ENCODE data around the gene SMAP2.
"Not testable (repeated sequence)": the region's sequence is repeated elsewhere in the genome, so short reads cannot be mapped to it uniquely, and the experiment has no call there.

SMAP2 gene

DNA sequence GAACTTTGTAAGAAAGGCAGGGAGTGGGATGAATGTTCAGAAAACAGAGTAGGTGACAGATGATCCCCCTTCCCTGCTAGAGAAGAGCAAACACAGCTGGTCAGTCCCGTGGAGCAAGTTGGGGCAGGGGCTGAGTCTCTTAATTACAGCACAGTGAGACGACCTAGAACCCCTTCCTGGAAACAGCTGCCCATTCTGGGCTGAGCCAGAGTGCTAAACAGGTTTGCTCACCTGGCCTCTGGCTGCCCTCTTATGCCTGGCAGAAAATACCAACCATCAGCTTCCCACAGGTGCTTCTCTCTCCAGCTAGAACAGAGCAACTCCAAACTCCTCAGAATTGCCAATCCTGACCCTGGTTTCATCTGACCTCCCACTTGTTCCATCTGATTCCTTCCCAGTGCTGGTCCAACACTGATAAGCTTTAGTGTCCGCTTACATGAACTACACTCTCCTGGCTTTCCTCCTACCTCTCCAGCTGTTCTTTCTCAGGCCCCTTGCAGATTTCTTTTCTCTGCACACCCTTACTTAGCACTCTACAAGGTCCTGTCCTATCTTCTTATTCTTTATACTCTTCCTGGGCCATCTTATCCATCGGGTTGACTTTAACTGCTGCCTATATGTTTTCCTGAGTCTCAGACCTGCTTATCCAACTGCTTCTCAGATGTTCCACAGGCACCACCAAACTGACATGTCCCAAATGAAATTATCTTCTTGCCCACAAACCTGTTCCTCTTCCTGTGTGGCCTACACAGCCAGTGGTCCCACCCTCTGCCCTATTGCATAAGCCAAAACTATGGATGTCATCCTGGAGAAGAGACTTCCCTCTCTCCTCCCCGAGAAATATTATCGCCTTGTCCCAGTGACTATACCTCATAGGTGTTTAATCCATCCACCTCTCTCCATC is 33.9 kb upstream of the SMAP2 start:
- Histone ChIP-seq H3K9me3 (ENCODE audit: severe bottlenecking) (peaks cover 3% of the 10 kb centered on the region), H3K36me3 (no peaks in the 10 kb centered on the region), H3K27ac (no peak overlapping the region), H3K27me3 (ENCODE audit: insufficient read depth, low read depth, severe bottlenecking) (peaks cover 3% of the 10 kb centered on the region), H3K4me3 (ENCODE audit: low read depth, low read length) (no peak overlapping the region)
- no peak for DNase-seq
- TF ChIP-seq, protein P1, sequence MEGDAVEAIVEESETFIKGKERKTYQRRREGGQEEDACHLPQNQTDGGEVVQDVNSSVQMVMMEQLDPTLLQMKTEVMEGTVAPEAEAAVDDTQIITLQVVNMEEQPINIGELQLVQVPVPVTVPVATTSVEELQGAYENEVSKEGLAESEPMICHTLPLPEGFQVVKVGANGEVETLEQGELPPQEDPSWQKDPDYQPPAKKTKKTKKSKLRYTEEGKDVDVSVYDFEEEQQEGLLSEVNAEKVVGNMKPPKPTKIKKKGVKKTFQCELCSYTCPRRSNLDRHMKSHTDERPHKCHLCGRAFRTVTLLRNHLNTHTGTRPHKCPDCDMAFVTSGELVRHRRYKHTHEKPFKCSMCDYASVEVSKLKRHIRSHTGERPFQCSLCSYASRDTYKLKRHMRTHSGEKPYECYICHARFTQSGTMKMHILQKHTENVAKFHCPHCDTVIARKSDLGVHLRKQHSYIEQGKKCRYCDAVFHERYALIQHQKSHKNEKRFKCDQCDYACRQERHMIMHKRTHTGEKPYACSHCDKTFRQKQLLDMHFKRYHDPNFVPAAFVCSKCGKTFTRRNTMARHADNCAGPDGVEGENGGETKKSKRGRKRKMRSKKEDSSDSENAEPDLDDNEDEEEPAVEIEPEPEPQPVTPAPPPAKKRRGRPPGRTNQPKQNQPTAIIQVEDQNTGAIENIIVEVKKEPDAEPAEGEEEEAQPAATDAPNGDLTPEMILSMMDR (IDR thresholded peaks at IDR 0.05; ENCODE audit: low read depth, low read length): no peak

DNA sequence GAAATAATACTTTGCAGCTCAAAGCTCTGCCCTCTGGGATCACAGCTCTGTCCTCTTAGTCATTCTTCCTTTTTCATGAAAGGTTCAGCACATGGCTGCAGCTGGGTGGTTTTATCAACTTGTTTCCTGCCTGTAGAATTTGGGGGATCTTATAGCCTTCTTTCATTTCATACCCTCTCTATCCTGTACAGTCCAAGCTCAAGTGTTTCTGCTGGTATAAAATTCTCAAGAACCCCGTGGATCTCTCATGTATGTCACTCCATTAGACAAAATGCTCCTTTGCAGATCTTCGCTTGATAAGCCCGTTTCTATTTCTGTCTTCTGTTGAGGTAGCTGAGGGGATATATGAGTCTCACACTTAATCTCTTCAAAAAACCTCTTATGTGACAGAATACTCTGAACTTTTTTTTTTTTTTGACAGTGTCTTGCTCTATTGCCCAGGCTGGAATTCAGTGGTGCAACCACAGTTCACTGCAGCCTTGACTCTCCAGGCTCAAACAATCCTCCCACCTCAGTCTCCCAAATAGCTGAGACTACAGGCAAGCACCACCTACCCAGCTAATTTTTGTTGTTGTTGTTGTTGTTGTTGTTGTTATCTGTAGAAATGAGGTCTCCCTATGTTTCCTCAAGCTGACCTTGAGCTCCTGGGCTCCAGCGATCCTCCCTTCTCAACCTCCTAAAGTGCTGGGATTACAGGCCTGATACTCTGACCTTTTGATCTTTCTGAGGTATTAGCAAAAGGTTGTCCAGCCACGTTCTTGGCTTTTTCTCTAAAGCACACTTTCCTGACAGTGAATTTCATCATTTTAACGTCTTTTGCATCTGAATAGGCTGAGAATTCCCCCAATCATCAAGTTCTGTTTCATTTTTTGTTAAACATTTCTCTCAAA is 31.8 kb upstream of the SMAP2 start:
- Histone ChIP-seq H3K36me3 (no peaks in the 10 kb centered on the region), H3K27ac (no peak overlapping the region), H3K4me3 (ENCODE audit: low read depth, low read length) (no peak overlapping the region), H3K27me3 (ENCODE audit: insufficient read depth, low read depth, severe bottlenecking) (peaks cover 3% of the 10 kb centered on the region), H3K9me3 (ENCODE audit: severe bottlenecking) (peaks cover 3% of the 10 kb centered on the region)
- TF ChIP-seq, protein P1 (IDR thresholded peaks at IDR 0.05; ENCODE audit: low read depth, low read length): no peak
- DNase-seq: no peak

DNA sequence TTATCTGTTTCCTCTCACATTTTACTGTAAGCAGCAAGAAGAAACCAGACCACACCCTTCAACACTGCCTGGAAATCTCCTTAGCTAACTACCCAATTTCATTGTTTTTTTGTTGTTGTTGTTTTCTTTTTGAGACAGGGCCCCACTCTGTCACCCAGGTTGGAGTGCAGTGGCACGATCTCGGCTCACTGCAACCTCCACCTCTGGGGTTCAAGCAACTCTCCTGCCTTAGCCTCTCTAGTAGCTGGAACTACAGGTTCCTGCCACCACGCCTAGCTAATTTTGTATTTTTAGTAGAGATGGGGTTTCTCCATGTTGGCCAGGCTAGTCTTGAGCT is 31.2 kb upstream of the SMAP2 start:
- H3K4me3 ChIP-seq (ENCODE audit: low read depth, low read length); H3K27me3 ChIP-seq (ENCODE audit: insufficient read depth, low read depth, severe bottlenecking); H3K27ac ChIP-seq; DNase-seq; H3K36me3 ChIP-seq; H3K9me3 ChIP-seq (ENCODE audit: severe bottlenecking): not testable (repeated sequence)

DNA sequence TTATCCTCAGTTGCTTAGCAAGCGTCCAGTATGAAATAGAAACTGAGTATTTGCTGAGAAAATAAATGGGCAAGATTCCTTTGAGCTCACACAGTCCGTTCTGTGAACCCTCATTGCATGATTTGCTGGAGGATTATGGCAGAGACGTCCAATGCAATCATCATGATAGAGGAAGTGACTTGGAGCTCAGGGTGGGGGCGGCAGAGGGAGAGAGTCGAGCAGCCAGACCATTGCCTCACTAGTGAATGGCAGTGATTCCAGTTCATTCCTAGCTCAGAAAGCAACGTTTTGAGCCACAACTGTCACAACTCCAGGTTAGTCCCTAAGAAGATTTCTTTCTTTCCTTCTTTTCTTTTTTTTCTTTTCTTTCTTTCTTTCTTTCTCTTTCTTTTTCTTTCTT is 28.9 kb upstream of the SMAP2 start:
- TF ChIP-seq, protein P1 (IDR thresholded peaks at IDR 0.05; ENCODE audit: low read depth, low read length): no peak
- peak; percentile 62 for DNase-seq

DNA sequence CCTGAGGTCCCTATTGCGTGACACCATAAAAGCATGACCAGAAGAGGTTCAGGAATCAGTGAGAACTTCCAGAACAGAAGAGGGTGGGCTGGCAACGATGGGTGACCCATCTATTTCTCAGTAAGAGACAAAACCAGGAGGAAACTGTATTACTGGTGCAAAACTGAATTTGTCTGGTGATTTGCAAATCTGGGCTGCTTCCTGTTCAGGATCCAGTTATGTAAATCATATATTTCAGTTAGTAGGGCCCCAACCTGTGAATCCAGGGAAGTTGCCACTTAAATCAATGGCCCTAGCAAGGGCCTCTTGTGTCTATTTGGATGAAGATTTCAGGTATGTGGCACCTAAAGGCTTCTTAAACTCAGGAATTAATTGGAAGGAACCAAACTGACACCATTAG is 23.1 kb upstream of the SMAP2 start:
- Histone ChIP-seq H3K27ac (no peak overlapping the region), H3K9me3 (ENCODE audit: severe bottlenecking) (no peaks in the 10 kb centered on the region), H3K27me3 (ENCODE audit: insufficient read depth, low read depth, severe bottlenecking) (no peaks in the 10 kb centered on the region), H3K36me3 (no peaks in the 10 kb centered on the region), H3K4me3 (ENCODE audit: low read depth, low read length) (no peak overlapping the region)
- TF ChIP-seq, protein P1 (IDR thresholded peaks at IDR 0.05; ENCODE audit: low read depth, low read length): no peak
- DNase-seq: no peak

More for the DNA sequence above, 28.9 kb upstream of the SMAP2 start:
- H3K9me3 ChIP-seq (ENCODE audit: severe bottlenecking): peaks cover 3% of the 10 kb centered on the region
- H3K27ac ChIP-seq: no peak overlapping the region
- no peaks in the 10 kb centered on the region for H3K36me3 ChIP-seq
- peak overlapping the region; percentile 13 for H3K4me3 ChIP-seq (ENCODE audit: low read depth, low read length)
- H3K27me3 ChIP-seq (ENCODE audit: insufficient read depth, low read depth, severe bottlenecking): no peaks in the 10 kb centered on the region

DNA sequence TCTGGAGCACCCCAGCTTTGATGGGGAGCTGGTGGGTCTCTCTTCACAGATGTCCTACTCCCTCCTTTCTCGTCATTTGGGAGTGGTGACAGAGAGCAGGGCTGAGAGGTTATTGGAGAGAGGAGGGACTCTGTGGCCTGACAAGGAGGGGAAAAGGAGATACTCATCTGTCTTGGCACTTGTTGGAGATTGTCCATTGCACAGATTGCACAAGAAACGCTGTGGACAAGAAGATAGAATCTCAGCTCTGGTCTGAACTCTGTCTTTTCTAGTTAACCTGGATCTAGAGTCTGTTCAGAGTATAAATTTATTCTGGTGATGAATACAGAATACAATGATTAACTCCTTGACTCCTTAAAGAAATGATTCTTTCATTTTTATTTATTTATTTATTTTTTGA is 22.4 kb upstream of the SMAP2 start:
- Histone ChIP-seq H3K9me3 (ENCODE audit: severe bottlenecking) (no peaks in the 10 kb centered on the region), H3K27ac (no peak overlapping the region), H3K27me3 (ENCODE audit: insufficient read depth, low read depth, severe bottlenecking) (no peaks in the 10 kb centered on the region), H3K36me3 (no peaks in the 10 kb centered on the region), H3K4me3 (ENCODE audit: low read depth, low read length) (no peak overlapping the region)
- TF ChIP-seq, protein P1 (IDR thresholded peaks at IDR 0.05; ENCODE audit: low read depth, low read length): no peak
- no peak for DNase-seq

Measured in WERI-Rb-1 (cell line).